Stimulated activated naive CD4-positive, alpha-beta T cell treated with Interleukin-2 at 50 U/mL for 16 hours (primary cell): ENCODE results near the gene C19orf25.

Experiments
- DNase-seq: peaks from one replicate; lab custom pipeline; 2025; lab: John Stamatoyannopoulos, UW

C19orf25 gene

DNA sequence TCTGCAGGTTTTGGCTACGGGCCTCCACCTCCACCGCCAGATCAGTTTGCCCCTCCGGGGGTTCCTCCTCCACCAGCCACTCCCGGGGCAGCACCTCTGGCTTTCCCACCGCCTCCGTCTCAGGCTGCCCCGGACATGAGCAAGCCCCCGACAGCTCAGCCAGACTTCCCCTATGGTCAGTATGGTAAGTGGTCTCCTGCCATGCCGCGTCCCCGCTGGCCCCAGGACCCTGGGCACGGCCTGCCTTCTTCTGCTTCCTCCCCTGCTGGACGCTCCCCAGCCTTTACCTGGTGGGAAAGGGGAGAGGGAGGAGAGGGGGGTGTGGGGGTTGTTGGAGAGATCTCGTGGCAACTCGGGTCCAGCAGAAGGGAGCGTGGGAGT is 46.5 kb downstream of the C19orf25 start:
- DNase-seq, result no peak

DNA sequence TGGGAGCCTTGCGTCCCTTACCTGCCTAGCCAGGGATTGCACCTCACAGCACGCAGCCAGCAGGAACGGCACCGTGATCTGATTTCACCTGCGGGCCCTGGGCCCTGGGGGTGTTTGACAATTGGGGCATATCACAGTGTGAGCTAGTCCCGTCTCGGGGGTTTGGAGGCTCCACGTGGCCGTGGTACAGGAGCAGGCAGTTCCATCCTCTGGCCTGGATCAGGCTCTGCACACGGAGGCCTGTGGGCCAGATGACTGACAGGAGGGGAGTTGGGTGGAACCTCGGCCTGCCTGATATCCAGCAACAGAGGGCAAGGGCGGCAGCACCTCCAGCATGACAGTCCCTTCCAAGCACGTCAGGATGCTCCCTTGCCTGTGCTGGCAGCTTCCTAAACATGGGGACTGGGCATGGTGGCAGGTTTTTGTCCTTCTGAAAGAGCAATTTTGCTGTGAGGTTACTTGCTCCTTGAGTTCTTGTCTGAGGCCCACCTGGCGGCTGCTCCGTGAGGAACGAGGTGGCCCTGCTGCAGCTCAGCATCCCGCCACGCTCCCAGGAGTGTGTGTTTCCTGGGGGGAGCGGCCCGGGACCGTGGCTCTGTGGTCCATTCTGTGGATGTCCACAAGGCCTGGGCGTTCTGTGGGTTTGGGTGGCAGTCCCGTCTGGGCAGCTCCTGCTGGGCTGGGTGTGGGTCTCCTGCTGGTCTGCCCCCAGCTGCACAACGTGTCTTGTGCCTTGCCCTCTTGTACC is 47.1 kb downstream of the C19orf25 start:
- no peak for DNase-seq

DNA sequence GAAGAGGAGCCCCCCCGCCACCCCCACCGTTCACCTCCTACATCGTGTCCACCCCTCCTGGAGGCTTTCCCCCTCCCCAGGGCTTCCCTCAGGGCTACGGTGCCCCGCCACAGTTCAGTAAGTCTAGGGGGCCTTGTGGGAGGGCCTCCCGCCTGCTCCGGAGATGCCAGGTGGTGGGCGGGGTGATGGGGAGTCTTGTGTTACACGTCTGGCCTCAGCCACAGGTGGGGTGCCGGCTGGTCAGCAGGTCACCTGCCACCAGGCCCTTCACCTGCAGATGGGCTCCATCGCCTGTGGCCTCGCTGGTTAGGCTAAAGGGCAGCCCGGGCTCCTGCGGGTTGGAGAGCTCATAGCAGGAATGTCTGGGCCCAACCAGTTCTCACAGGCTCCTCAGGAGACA is 48.8 kb downstream of the C19orf25 start:
- DNase-seq, result no peak

DNA sequence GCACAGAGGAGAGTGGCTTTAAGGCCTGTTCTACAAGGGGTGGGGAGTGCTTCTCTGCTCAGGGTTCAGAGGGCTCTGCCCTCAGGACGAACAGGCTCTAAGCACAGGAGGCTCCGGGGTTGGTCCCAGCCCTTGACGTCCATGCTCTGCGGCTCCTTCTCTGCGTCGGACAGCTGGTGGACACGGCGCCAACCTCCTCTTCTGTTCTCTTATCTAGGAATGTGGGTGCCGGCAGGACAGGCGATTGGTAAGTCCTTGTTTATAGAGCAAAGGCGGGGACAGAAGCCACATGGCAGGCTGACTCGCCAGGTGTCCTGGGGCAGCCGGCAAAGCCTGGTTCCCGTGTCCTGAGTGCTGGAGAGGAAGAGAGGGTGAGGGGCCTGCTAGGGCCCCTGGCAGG is 49.3 kb downstream of the C19orf25 start:
- no peak for DNase-seq

DNA sequence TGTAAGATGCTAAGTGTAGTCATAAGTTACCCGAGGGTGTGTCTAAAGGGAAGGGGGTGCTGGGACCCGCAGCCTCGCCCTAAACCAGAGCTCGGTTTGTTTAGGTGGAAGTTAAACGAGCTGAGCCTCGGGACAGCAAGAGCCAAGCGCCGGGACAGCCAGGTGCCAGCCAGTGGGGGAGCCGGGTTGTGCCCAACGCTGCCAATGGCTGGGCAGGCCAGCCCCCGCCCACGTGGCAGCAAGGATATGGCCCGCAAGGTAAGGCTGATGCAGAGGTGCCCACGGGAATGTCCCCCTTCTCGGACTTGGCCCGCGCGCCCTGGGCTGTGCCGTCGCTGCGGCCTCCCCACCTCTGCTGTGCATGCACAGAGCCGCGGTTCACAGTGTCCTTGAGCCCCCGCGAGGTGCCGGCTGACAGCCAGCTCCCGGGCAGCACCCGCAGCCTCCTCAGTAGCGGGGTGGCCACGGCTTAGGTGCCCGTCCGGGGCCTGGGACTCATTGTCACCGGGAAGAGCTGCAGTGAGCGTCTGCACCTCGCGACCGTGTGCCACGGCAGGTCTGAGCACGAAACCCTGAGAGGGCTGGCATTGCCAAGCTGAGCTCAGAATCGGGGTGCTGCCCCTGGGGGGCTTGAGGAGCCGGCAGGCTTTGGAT is 50.1 kb downstream of the C19orf25 start:
- DNase-seq, result no peak

DNA sequence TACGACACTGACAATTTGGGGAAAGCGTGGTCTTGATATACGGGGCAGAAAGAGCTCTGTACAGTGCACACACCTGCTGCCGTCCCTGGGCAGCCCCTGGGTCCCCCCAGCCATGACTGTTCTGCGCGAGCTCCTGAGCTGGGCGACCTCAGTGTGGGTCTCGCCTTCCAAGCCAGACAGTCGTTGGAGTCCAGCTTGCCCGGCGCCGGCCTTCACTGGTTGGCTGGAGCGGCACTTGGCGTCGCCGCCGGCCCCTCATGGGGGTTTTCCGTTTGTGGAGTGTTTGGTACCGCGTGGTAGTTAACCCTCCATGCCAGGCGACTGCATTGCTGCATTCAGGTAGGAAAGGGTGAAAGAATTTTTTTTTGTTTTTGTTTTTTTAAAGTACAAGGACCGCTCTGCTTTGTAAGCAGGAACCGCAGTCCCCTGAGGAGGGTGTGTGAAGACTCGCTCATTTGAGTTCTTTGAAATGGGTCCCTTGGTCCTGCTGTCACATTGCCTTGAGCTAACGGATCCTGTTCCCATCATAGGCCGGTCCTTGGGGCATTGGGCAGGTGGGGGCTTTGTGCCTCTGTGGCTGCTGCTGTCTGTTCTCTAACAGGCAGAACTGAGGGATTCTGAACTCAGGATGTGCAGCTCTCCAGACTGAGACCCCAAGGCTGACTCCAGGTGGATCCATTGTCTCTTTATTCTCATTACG is 51.6 kb downstream of the C19orf25 start:
- DNase-seq, result no peak

DNA sequence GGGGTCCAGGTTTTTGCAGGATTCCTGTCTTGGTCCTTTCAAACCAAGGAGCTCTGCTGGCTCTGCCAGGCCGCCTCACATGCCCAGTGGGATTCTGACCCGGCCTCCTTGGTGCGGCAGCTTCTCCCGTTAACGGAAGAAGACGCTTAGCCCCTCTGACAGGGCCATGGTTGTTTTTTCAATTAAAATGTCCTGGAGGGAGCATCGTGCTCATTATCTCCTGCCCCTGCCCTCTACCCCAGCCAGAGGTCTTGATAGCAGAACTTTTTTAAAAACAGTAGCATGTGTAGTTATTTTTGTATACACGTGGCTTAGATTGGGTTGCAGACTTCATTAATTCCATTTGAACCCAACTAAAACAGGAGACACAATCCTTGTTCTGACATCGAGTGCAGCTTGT is 52.3 kb downstream of the C19orf25 start:
- no peak for DNase-seq

DNA sequence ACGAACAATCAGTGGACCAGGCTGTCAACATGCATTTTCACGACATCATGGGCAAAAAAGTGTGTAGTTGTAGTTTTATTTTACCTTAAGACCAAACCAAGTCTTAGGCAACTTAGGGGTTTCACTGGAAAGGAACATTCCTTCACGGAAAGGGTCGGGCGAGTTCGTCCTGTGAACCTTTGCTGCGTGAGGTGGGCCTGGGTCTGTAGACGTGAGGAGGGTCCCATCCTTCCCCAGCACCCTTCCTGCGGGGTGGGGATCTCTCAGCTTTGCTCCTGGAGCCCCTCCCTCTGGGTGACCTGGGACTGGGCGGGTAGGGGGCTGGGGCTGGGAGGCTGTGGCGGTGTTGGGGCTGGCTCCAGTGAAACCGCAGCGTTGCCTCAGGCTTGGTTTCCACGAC is 53.1 kb downstream of the C19orf25 start:
- DNase-seq, result no peak

DNA sequence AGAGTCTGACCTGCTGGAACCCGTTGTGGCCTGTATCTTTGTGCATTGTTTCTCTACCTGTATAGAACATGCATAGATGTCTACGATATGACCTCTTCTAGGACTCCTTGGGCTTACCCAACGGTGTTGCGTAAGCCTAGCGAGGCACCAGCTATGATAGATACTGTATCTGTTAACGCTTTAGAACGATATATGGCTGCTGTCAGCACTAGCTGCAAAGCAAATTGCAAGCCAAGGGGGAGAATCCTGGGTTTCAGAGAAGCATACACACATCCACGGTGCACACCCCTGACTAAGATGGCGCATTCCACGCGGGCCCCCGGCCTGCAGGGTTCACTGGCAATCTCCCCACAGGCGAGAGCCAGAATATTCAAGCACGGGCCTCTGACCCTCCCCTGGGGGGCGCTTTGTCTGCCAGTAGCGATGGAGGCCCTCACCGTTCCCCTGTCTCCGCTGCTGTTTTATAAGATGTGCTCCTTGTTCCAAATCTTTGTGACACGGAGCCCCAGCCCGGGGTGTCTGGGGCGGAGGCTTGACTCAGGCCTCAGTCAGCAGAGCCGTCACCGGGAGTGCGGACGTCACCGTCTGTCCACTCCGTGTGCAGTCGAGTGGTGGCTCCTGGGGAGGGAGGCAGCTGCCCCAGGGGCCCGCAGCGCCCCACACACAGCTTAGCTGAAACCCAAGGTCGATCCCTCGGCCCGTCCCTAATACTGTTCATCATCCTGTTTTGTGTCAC is 53.7 kb downstream of the C19orf25 start:
- no peak for DNase-seq

DNA sequence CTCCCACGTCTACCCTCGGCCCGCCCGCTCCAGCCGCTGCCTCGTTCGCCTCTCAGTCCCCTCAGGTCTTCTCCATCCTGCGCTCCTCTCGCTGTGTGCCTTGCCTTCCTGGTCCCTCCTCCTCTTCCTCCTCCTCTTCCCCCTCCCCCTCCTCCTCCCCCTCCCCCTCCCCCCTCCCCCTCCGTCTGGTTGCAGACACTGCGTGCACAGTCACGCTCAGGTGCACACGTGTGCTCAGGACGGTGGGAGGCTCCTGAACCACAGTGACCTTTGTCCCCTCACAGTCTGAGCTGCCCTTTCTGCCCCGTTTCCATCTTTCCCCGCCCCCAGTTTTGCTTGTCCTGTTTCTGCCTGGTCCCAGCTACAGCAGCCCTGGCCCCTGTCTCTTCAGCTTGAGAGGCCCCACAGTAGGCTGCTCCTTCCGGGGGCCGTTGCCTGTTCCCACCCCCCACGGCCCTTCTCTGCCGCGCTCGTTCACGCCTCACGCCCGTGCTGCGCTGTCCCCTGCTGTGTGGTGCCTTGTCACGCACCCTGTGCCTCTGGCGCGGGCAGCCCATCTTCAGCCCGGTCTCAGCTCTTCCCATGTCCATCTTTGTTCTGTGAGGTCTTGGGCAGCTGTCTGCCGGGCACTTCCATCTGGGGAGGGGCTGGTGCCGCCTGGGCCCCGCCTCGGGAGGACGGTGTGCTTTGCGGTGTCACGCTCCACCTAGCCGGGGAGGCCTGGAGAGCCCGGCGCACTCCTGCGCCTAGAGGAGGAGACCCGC is 54.6 kb downstream of the C19orf25 start:
- DNase-seq, result no peak

DNA sequence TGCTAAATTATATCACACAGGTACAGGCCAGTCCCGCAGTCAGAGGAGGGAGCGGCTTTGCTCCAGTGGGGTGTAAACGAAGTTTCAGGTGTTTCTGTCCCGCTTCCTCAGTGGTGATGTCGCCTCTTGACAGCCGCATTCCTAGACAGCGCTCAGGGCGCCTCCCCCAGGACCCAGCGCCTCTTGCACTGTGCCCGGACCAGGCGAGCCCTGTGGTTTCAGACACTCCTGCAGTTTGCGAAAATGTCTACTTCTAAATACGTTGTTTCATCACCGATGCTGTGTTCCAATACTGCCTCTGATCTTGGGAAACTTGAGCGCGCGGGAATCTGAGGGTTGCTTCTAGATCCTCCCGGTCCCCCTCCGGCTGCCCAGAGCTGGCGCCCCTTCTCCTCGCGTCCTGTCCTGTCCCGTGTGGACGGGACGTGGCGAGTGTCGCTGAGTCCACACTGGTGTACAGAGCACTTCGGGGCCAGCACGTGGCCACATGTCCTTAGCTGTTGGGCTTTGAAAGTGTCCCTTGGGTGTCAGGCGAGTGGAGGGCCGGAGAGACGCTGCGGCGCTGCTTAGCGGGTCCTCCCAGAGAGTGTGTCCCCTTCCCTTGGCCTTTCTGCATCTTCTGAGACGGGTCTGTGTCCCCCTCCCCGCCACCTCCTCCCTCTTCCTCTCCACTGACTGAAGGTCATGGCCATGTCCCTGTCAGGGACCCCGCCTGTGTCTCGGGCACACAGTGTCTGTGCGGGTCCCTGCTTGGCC is 55.4 kb downstream of the C19orf25 start:
- no peak for DNase-seq
